Measurements from ENCODE around the gene LITAF. TPM values are rescaled to one million over a fixed set of nuclear protein-coding genes. Genes with fewer than 3 reads are reported as not detected.

The LITAF gene
- polyA plus RNA-seq, 2 of the 4 experiments (the other 2 are of a cell fraction), result 197 to 227 TPM

DNA sequence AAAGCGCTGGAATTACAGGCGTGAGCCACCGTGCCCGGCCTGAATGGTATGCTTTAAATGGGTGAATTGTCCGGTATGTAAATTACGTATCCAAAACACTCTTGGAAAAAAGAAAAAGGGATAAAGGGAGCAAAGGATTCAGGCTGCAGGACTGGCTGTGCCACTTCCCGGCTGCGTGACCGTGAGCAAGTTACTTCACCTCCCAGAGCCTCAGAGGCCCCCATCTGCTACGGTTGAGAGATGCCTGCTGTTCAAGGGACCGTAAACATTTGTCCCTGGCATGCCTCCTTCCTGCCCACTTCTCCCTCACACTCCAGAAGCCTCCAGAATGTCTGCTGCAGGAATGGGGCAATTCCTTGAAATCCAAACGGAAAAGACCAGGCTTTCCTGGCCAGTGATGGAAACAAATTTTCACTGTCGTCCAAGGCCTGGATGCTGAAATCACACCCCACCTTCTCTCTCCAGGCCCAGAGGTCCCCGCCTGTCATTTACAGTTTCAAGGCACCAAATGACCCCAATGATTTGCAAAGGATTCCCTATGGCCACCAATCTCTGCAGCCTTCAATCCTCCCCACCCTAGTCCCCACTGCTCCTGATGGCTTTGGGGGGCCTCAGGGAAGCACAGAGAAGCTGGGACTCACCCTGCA is 22.9 kb upstream of the LITAF start (continued):
- TF ChIP-seq, protein P1, sequence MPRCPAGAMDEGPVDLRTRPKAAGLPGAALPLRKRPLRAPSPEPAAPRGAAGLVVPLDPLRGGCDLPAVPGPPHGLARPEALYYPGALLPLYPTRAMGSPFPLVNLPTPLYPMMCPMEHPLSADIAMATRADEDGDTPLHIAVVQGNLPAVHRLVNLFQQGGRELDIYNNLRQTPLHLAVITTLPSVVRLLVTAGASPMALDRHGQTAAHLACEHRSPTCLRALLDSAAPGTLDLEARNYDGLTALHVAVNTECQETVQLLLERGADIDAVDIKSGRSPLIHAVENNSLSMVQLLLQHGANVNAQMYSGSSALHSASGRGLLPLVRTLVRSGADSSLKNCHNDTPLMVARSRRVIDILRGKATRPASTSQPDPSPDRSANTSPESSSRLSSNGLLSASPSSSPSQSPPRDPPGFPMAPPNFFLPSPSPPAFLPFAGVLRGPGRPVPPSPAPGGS (IDR thresholded peaks at IDR 0.05), result no peak

DNA sequence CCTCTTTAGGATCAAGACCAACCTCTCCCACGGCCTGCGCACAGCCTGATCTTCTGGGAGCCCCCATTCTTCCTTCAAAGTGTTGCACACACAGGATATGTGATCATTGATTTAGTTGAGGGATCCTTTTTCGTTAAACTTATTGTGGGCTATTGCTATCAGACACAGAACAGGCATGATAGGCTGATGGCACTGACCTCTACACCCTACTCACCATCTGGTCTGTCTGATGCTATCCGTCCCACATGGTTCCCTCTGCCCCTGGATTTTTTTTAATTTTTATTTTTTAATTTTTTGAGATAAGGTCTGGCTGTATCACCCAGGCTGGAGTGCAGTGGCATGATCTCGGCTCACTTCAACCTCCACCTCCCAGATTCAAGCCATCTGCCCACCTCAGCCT is 19.2 kb upstream of the LITAF start:
- Histone ChIP-seq H3K4me1 (no peaks in the 10 kb centered on the region), H3K27ac (no peak overlapping the region), H3K9me3 (no peaks in the 10 kb centered on the region), H3K4me2 (no peak overlapping the region), H3K4me3 (no peak overlapping the region)
- TF ChIP-seq EHMT2 (IDR thresholded peaks at IDR 0.05; ENCODE audit: low read depth) (no peak), EP300 (IDR thresholded peaks at IDR 0.05) (no peak), PHF8 (IDR thresholded peaks at IDR 0.05; ENCODE audit: borderline replicate concordance, low read depth) (no peak), JUNB (IDR thresholded peaks at IDR 0.05) (no peak), SMC3 (IDR thresholded peaks at IDR 0.05) (no peak), POLR2A (IDR thresholded peaks at IDR 0.05; ENCODE audit: low read length) (no peak), NFE2L2 (conservative IDR thresholded peaks at IDR 0.05; ENCODE audit: low read length) (no peak), CHD4 (IDR thresholded peaks at IDR 0.05; ENCODE audit: borderline replicate concordance) (no peak)
- TF ChIP-seq, protein P2, sequence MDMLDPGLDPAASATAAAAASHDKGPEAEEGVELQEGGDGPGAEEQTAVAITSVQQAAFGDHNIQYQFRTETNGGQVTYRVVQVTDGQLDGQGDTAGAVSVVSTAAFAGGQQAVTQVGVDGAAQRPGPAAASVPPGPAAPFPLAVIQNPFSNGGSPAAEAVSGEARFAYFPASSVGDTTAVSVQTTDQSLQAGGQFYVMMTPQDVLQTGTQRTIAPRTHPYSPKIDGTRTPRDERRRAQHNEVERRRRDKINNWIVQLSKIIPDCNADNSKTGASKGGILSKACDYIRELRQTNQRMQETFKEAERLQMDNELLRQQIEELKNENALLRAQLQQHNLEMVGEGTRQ (IDR thresholded peaks at IDR 0.05), result no peak
- ChIA-PET CTCF (interaction anchor here (1.2 to 1.5 kb wide), 2 partner anchors 20 to 35 kb away, joined by 3 read pairs; no protein-coding TSS in a partner anchor), POLR2A (no interaction called here)
- no peak for ATAC-seq
- no peak for DNase-seq (ENCODE audit: low read depth in 1 of 2, low spot score in 1 of 2)
- FAIRE-seq, result no peak
- WGBS (ENCODE audit: missing lambda C conversion rate), result 89% methylated on average over 5 of the region's 5 CpGs

GRCh38 chr16:11605564-11605886 is 18.8 kb upstream of the LITAF start:
- DNase-seq (ENCODE audit: low read depth in 1 of 2, low spot score in 1 of 2) (no peak), ATAC-seq (no peak), FAIRE-seq (no peak)
- 86% methylated on average over 8 of the region's 8 CpGs for WGBS (ENCODE audit: missing lambda C conversion rate)
- ChIA-PET POLR2A (no interaction called here), CTCF (interaction anchor here (1.2 to 1.5 kb wide), 2 partner anchors 20 to 36 kb away, joined by 3 read pairs; no protein-coding TSS in a partner anchor)
- H3K27ac ChIP-seq, result peak overlapping the region in 1 of 2 experiments; percentile 63; a peak in 2 of 6 replicates
- no peak overlapping the region for H3K4me3 ChIP-seq
- no peak overlapping the region for H3K4me2 ChIP-seq
- H3K4me1 ChIP-seq, result no peaks in the 10 kb centered on the region
- TF ChIP-seq BHLHE40 (IDR thresholded peaks at IDR 0.05; ENCODE audit: low read depth, low read length), result no peak
- TF ChIP-seq, protein P3, sequence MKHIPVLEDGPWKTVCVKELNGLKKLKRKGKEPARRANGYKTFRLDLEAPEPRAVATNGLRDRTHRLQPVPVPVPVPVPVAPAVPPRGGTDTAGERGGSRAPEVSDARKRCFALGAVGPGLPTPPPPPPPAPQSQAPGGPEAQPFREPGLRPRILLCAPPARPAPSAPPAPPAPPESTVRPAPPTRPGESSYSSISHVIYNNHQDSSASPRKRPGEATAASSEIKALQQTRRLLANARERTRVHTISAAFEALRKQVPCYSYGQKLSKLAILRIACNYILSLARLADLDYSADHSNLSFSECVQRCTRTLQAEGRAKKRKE (CRISPR knock-in tag; IDR thresholded peaks at IDR 0.05; ENCODE audit: low read depth), result no peak
- TF ChIP-seq FOXS1 (CRISPR knock-in tag; IDR thresholded peaks at IDR 0.05), result no peak
- TF ChIP-seq ZNF302 (CRISPR knock-in tag; IDR thresholded peaks at IDR 0.05), result no peak
- TF ChIP-seq EHMT2 (IDR thresholded peaks at IDR 0.05; ENCODE audit: low read depth), result no peak
- TF ChIP-seq CBX2 (IDR thresholded peaks at IDR 0.05; ENCODE audit: borderline replicate concordance, low read depth), result no peak
- TF ChIP-seq SMC3 (IDR thresholded peaks at IDR 0.05), result no peak
- TF ChIP-seq MYC (IDR thresholded peaks at IDR 0.05; ENCODE audit: borderline replicate concordance, low read length), result no peak
- no peak for TF ChIP-seq MAZ (IDR thresholded peaks at IDR 0.05; ENCODE audit: borderline replicate concordance, low read depth, low read length)
- TF ChIP-seq RFX5 (IDR thresholded peaks at IDR 0.05), result no peak
- TF ChIP-seq POLR2A (IDR thresholded peaks at IDR 0.05; ENCODE audit: low read length), result no peak
- no peak for TF ChIP-seq CEBPB (IDR thresholded peaks at IDR 0.05)
- TF ChIP-seq EHF (CRISPR knock-in tag; IDR thresholded peaks at IDR 0.05), result no peak
- TF ChIP-seq RARB (CRISPR knock-in tag; IDR thresholded peaks at IDR 0.05), result no peak
- TF ChIP-seq, protein P1 (IDR thresholded peaks at IDR 0.05), result no peak
- H3K9me3 ChIP-seq, result no peaks in the 10 kb centered on the region

Measured in A549 (cell line).